HG02970 (cell line): ENCODE results near the gene PRKN.
"Not testable (repeated sequence)": the region's sequence is repeated elsewhere in the genome, so short reads cannot be mapped to it uniquely, and the experiment has no call there.

Source experiments
- ATAC-seq: cut with Tn5 transposase; IDR thresholded peaks from one replicate; pipeline ENCODE4 v1.9.1; 2021; ENCODE audit warnings: mild to moderate bottlenecking, moderate library complexity, moderate number of reproducible peaks; ENCODE audit not compliant: unreplicated experiment, low FRiP score

The PRKN gene

GRCh38 chr6:161840380-161840779 lies 887.2 kb downstream of the PRKN start:
- no peak for ATAC-seq

- no peak for ATAC-seq
Observed at GRCh38 chr6:161838306-161839035, 889.1 kb downstream of the PRKN start.

GRCh38 chr6:161837854-161838253 lies 889.7 kb downstream of the PRKN start:
- ATAC-seq = no peak

GRCh38 chr6:161837449-161837735 lies 890.2 kb downstream of the PRKN start:
- no peak for ATAC-seq

- ATAC-seq = no peak
Observed at GRCh38 chr6:161836643-161837448, 890.7 kb downstream of the PRKN start.

- no peak for ATAC-seq
Observed at GRCh38 chr6:161835500-161836215, 891.9 kb downstream of the PRKN start.

- ATAC-seq = no peak
Observed at GRCh38 chr6:161834426-161834825, 893.1 kb downstream of the PRKN start.

- no peak for ATAC-seq
Observed at GRCh38 chr6:161833099-161833860, 894.3 kb downstream of the PRKN start.

- no peak for ATAC-seq
Observed at GRCh38 chr6:161832622-161833021, 894.9 kb downstream of the PRKN start.

- no peak for ATAC-seq
Observed at GRCh38 chr6:161830866-161831616, 896.5 kb downstream of the PRKN start.

- no peak for ATAC-seq
Observed at GRCh38 chr6:161829291-161829729, 898.3 kb downstream of the PRKN start.

- no peak for ATAC-seq
Observed at GRCh38 chr6:161828355-161828754, 899.2 kb downstream of the PRKN start.

GRCh38 chr6:161826512-161826911 lies 901.1 kb downstream of the PRKN start:
- no peak for ATAC-seq

- not testable (repeated sequence) for ATAC-seq
Observed at GRCh38 chr6:161822204-161822603, 905.4 kb downstream of the PRKN start.

- ATAC-seq = no peak
Observed at GRCh38 chr6:161817881-161818280, 909.7 kb downstream of the PRKN start.

GRCh38 chr6:161815965-161816364 lies 911.6 kb downstream of the PRKN start:
- ATAC-seq = no peak

GRCh38 chr6:161813156-161813555 lies 914.4 kb downstream of the PRKN start:
- ATAC-seq = no peak

- no peak for ATAC-seq
Observed at GRCh38 chr6:161809971-161810370, 917.6 kb downstream of the PRKN start.

- ATAC-seq = no peak
Observed at GRCh38 chr6:161804838-161805237, 922.7 kb downstream of the PRKN start.

- no peak for ATAC-seq
Observed at GRCh38 chr6:161803131-161803530, 924.4 kb downstream of the PRKN start.
